BJ (cell line): Measurements from ENCODE around the gene HBP1. TPM values are rescaled to one million over a fixed set of nuclear protein-coding genes. Genes with fewer than 3 reads are reported as not detected.

ENCODE experiments used
- CTCF ChIA-PET: fragments of 350-600 bp; formaldehyde crosslinking; extraction: SDS; loops from one replicate; lab custom pipeline; 2021; ENCODE audit warnings: antibody characterized with exemption, inconsistent platforms; lab: Yijun Ruan, JAX
- POLR2A ChIA-PET: fragments of 300-600 bp; sonication (Branson Sonifier 250); formaldehyde crosslinking; extraction: SDS; loops from one replicate; lab custom pipeline; 2021; ENCODE audit warnings: antibody characterized with exemption; lab: Charles Lee
- DNase-seq: peaks from one replicate; pipeline ENCODE4 v3.0.0-alpha.2; 2011; ENCODE audit warnings: low read depth
- H3K27me3 ChIP-seq: 2 replicates; pipeline ENCODE4 v1.6.0; 2011; ENCODE audit warnings: low read length; ENCODE audit not compliant: control insufficient read depth, insufficient read depth
- H3K36me3 ChIP-seq: 2 replicates; pipeline ENCODE4 v1.5.1; 2011; ENCODE audit warnings: low read length; ENCODE audit not compliant: control insufficient read depth, insufficient read depth
- H3K4me3 ChIP-seq: 2 replicates; pipeline ENCODE4 v1.5.1; 2011; ENCODE audit warnings: low read depth, mild to moderate bottlenecking, control low read depth, low read length
- polyA plus RNA-seq: library from polyadenylated mRNA; depleted of rRNA; stranded (reverse); fragments of >200 nt; gene quantifications from 2 replicates; pipeline ENCODE4 v1.2.3, GENCODE V29; 2011; rRNA removed
- TF ChIP-seq, protein P1 (sequence below): IDR thresholded peaks from 2 replicates; pipeline ENCODE4 v1.5.1; 2011; ENCODE audit warnings: low read depth, mild to moderate bottlenecking, control low read depth, inconsistent platforms, low read length, moderate library complexity; ENCODE audit not compliant: insufficient read depth

The HBP1 gene
- polyA plus RNA-seq, 1 experiment: 49.9 TPM

DNA sequence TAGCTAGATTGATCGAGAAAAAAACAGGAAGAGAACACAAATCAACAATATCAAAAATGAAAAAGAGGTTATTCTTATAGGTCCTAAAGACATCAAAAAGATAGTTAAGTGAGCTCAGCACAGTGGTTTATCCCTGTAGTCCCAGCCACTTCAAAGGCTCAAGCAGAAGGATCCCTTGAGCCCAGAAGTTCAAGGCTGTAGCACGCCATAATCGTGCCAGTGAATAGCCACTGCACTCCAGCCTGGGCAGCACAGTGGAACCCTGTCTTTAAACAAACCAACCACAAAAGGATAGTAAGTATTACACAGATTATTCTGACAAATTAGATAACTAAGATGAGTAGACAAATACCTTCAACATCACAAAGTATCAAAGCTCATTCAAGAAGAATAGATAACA is 83.2 kb downstream of the HBP1 start:
- no peak for DNase-seq
- ChIA-PET POLR2A (no interaction called here), CTCF (interaction anchor here (0.6 to 1.0 kb wide), 4 partner anchors 15 to 156 kb away, joined by 3 to 4 read pairs (median 4); no protein-coding TSS in a partner anchor)
- TF ChIP-seq, protein P1, sequence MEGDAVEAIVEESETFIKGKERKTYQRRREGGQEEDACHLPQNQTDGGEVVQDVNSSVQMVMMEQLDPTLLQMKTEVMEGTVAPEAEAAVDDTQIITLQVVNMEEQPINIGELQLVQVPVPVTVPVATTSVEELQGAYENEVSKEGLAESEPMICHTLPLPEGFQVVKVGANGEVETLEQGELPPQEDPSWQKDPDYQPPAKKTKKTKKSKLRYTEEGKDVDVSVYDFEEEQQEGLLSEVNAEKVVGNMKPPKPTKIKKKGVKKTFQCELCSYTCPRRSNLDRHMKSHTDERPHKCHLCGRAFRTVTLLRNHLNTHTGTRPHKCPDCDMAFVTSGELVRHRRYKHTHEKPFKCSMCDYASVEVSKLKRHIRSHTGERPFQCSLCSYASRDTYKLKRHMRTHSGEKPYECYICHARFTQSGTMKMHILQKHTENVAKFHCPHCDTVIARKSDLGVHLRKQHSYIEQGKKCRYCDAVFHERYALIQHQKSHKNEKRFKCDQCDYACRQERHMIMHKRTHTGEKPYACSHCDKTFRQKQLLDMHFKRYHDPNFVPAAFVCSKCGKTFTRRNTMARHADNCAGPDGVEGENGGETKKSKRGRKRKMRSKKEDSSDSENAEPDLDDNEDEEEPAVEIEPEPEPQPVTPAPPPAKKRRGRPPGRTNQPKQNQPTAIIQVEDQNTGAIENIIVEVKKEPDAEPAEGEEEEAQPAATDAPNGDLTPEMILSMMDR: no peak
- H3K4me3 ChIP-seq: no peak overlapping the region
- no peaks in the 10 kb centered on the region for H3K27me3 ChIP-seq
- H3K36me3 ChIP-seq: no peaks in the 10 kb centered on the region

Other genes starting within 250 kb of the HBP1 start
- gene PRKAR2B, start 124.3 kb upstream of the HBP1 start, polyA plus RNA-seq: 2.6 and 5.1 TPM in 2 replicates